Endometrial microvascular endothelial cells (primary cell): ENCODE results near the gene SALL1. TPM values are rescaled to one million over a fixed set of nuclear protein-coding genes. Genes with fewer than 3 reads are reported as not detected.

Experiments used
- in situ Hi-C: cut with HindIII; loops from 2 replicates; pipeline ENCODE4 v1.10.0; 2017; ENCODE audit warnings: low sequenced_read_pairs, low pct_unique_long_range_greater_than_20kb; ENCODE audit errors: inconsistent ontology term
- total RNA-seq: library from RNA; depleted of rRNA; stranded (reverse); fragments of >200 nt; gene quantifications from one replicate; pipeline ENCODE4 v1.2.3, GENCODE V29; 2015; ENCODE audit errors: inconsistent ontology term

The SALL1 gene
- total RNA-seq, 1 donor from 2014 or later = under 0.01 TPM

DNA sequence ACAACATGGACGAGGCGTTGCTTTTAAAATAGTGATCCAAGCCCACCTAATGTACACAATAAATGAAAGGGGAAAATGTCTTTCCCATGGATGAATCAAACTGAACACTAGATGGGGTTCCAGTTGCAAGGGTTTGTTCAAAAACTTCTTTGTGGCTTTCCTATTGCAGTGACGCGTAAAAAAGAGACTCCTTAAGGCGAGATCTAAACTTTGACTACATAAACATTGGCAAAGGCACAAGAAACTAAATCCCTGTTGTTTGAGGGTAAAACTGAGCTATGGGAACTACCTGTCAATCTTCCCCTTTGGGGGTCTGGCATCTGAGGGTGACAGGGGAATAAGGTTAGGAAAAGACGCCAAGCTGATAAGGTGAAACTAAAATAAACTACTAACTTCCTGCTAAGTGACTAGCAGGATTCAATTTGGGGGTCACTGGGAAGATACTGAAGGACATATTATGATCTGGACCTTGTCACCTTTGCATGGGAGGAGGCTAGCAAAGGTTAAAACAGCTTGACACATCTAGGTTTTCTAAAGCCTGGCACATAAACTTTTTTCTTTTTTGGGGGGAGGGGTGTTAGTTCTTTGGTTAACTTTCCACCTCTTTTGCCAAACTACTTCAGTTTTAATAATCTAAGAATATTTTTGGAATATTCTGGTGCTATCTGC, 4.7 kb downstream of the SALL1 start:
- in situ Hi-C loops = no loop called here

- in situ Hi-C loops = no loop called here
Observed at GRCh38 chr16:51144203-51144602, 6.9 kb downstream of the SALL1 start.

- in situ Hi-C loops = no loop called here
Observed at GRCh38 chr16:51143196-51143977, 7.7 kb downstream of the SALL1 start.

DNA sequence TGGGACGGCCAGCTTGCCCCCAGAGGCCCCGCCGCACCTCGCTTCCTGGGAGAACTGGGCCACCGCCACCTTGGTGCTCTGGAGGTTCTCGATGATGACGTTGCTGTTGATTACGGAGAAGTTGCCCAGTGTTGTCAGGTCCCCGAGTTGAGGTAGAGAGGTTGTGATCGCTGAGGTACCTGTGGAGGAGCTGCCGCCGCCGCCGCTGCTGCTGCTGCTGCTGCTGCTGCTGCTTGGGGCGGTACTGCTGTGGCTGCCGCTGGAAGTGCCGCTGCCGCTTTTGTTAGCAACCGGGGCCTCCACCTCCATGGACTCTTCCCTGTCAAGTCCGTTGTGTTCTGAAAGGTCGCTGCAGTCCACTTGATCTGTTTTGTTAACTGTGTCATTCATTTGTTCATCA, 9.5 kb downstream of the SALL1 start:
- in situ Hi-C loops = no loop called here

GRCh38 chr16:51141106-51141505, 10.0 kb downstream of the SALL1 start:
- in situ Hi-C loops = no loop called here

GRCh38 chr16:51140112-51140511, 11.0 kb downstream of the SALL1 start:
- in situ Hi-C loops = no loop called here

DNA sequence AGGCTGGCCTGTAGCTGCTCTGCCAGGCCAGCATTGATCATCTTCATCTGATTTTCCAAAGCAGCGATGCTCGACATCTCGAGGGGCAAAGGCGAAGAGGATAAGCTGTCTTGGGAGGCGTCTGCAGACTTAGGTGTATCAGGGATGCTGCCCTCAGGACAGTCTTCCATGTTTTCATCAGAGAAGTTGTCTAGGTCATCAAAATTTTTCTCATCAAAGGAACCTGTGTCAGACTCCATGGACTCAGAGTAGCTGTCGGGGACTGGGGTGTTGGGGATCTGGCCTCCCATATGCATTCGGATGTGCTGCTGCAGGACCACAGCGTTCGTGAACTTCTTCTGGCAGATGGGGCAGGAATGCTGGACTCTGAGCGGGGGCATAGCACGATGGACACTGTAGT, 11.5 kb downstream of the SALL1 start:
- in situ Hi-C loops = no loop called here

DNA sequence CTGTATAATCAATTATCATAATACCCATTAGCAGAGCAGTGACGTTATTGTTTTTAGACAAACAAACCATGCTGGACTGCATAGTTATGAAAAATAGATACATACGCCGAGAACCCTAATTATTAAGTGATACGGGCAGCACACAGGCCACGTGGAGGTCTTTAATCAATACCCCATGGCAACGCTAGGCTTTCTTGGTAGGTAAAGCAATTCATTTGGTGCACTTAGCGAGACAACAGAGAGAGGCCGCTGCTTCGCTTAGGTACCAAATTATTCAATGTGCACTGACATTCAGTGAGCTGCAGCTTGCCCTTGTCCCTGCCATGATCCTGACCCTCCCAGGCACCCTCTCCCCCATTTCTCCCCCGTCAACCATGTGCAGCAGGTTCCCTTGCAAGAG, 12.9 kb downstream of the SALL1 start:
- in situ Hi-C loops = no loop called here

GRCh38 chr16:51137097-51137496, 14.0 kb downstream of the SALL1 start:
- in situ Hi-C loops = no loop called here

DNA sequence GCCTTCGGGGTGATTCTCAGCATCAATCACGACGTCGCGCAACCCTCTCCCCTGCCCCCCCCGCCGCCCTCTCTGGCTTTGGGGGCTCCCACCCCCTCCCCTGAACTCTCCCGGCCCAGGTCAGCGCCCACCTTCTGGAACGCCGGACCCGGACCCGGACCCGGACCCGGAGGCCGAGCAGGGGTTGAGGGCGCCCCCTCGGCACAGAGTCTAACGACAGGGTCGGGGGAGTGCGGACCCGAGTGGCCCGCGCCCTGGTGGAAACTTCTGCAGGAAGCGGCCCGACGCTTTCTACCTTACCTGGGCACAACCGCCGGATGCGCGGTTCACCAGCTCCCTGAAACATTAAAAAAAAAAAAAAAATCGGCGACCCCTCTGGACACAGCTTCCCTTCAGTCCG, 16.2 kb downstream of the SALL1 start:
- in situ Hi-C loops = no loop called here

DNA sequence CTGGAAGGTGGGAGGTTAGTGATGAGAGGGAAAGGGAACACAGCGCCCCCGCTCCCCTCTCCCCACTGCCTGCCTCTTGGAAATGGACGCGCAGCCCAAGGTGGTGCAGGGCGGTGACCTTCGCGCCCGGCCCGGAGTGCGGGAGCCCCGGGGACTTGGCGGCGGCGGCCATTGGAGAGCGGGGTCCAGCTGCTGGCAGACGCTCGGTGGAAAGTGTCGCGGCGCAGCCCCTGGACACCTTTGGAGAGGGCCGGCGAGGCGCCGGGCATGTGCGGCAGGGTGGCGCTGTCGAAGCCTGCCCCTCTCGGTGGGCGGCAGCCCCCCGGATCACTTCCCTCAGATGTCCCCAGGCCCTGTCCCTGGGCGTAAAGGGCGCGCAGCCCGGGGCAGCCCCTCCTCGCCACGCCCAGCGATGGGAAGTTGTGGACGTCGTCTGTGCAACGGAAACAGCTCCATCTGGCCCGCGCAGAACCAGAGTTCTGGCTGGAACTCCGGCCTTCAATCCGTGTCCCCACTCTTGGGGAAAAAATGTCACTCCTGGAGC, 16.7 kb downstream of the SALL1 start:
- in situ Hi-C loops = no loop called here

- in situ Hi-C loops = no loop called here
Observed at GRCh38 chr16:51133688-51134087, 17.4 kb downstream of the SALL1 start.

DNA sequence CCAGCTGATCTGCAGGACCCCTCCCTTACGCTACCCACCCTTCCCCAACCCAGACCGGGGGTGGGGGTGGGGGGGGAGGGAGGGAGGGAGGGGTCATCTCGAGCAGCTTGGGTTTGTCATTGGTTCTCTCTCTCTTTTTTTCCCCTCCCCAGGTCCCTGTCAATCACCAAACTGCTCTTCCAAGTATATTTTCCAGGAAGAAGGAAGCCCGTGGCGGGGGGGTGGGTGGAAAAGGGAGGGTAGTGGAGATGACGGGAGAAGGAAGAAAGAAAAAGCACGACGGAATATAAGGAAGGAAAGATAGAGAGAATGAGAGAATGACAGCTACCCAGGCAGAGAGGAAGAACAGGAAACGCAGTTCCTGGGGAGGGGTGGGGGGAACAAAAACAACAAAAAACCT, 17.9 kb downstream of the SALL1 start:
- in situ Hi-C loops = no loop called here

DNA sequence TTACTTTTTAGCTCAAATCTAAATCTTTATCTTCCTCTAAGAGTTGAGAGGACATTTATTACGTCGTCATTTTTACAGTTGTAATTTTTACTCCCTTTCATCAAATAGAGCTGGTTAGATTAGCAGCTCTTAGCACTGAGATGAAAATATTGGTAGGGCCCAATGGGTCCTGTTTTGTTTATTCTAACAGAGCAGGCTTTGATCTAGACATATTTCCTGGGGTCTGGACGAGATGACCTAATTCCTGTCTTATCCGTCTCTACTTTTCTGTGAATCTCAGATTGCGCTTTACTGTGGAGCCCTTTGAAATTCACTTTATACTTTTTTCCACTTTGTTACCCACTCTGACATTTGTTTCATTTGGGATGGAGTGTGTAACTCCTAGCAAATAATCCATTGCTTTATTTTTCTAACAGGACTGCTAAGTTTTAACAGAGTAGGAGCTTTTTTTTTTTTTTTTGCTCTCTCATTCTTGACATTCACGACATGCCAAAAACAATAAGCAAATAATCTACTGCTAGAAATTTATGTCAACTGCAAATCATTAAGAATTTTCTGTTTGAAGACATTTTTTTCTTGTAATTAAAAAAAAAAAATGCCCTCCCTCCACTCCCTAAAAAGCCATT, 18.5 kb downstream of the SALL1 start:
- in situ Hi-C loops = no loop called here

DNA sequence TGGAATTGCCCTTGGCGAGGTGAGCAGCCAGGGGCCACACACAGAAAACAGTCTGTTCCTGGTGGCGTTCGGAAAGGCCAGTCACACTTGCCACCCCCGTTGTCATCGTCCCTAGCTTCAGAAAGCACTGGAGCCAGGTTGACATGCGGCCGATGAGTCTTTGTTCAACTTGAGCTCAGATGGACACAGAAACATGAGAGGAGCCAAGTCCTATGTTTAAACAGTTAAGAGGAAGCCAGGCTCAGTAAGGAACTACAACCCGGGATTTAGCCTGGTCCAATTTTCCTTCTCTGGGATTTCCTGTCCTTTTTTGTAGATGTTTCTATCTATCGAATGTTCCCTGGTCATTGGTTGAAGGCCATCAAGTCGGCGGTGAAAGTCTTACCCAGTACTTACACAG, 19.5 kb downstream of the SALL1 start:
- in situ Hi-C loops = no loop called here

DNA sequence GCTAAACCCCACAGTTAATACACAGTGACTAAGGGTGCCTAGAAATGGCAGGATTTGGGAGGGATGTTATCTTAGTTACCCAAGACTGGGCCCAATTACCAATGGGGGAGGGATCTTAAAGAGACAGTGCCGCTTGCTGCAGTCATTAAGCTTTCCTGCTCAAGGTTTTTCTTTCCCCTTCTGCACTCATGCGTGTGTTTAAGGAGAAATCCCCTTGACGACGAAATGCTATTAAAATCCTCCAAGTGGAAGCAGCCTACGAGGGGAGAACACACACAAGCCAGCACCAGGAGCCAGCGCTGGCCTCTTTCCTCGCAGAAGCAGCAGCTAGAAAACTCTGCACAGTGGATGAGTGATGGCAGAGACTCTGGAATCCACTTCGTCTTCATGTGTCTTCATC, 22.0 kb downstream of the SALL1 start:
- in situ Hi-C loops = no loop called here

GRCh38 chr16:51125992-51126391, 25.1 kb downstream of the SALL1 start:
- in situ Hi-C loops = no loop called here

GRCh38 chr16:51124896-51125295, 26.2 kb downstream of the SALL1 start:
- in situ Hi-C loops = no loop called here

DNA sequence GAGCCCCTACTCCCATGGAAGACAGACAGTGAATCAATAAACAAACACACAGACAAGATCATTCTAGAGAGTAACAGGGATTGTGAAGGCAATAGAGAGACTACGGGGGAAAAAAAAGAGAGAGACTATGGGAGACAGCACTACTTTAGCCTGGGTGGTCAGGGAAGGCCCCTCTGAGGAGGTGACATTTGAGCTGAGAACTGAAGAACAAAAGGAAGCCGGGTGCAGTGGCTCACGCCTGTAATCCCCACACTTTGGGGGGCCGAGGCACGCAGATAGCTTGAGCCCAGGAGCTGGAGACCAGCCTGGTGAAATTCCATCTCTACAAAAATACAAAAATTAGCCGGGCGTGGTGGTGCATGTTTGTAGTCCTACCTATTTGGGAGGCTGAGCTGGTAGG, 29.2 kb downstream of the SALL1 start:
- in situ Hi-C loops = no loop called here
